GM12872 (cell line): Measurements from ENCODE around the gene ZNF469.

Experiments
- TF ChIP-seq, protein P1 (sequence below): IDR thresholded peaks from 3 replicates; pipeline ENCODE4 v1.5.1; 2011; ENCODE audit warnings: low read depth, mild to moderate bottlenecking, low read length, moderate library complexity; ENCODE audit not compliant: insufficient read depth

ZNF469 gene, protein sequence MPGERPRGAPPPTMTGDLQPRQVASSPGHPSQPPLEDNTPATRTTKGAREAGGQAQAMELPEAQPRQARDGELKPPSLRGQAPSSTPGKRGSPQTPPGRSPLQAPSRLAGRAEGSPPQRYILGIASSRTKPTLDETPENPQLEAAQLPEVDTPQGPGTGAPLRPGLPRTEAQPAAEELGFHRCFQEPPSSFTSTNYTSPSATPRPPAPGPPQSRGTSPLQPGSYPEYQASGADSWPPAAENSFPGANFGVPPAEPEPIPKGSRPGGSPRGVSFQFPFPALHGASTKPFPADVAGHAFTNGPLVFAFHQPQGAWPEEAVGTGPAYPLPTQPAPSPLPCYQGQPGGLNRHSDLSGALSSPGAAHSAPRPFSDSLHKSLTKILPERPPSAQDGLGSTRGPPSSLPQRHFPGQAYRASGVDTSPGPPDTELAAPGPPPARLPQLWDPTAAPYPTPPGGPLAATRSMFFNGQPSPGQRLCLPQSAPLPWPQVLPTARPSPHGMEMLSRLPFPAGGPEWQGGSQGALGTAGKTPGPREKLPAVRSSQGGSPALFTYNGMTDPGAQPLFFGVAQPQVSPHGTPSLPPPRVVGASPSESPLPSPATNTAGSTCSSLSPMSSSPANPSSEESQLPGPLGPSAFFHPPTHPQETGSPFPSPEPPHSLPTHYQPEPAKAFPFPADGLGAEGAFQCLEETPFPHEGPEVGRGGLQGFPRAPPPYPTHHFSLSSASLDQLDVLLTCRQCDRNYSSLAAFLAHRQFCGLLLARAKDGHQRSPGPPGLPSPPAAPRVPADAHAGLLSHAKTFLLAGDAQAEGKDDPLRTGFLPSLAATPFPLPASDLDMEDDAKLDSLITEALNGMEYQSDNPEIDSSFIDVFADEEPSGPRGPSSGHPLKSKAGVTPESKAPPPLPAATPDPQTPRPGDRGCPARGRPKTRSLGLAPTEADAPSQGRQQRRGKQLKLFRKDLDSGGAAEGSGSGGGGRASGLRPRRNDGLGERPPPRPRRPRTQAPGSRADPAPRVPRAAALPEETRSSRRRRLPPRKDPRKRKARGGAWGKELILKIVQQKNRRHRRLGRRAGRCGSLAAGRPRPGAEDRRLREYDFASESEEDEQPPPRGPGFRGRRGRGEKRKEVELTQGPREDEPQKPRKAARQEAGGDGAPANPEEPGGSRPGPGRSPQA (N-terminal part only)

DNA sequence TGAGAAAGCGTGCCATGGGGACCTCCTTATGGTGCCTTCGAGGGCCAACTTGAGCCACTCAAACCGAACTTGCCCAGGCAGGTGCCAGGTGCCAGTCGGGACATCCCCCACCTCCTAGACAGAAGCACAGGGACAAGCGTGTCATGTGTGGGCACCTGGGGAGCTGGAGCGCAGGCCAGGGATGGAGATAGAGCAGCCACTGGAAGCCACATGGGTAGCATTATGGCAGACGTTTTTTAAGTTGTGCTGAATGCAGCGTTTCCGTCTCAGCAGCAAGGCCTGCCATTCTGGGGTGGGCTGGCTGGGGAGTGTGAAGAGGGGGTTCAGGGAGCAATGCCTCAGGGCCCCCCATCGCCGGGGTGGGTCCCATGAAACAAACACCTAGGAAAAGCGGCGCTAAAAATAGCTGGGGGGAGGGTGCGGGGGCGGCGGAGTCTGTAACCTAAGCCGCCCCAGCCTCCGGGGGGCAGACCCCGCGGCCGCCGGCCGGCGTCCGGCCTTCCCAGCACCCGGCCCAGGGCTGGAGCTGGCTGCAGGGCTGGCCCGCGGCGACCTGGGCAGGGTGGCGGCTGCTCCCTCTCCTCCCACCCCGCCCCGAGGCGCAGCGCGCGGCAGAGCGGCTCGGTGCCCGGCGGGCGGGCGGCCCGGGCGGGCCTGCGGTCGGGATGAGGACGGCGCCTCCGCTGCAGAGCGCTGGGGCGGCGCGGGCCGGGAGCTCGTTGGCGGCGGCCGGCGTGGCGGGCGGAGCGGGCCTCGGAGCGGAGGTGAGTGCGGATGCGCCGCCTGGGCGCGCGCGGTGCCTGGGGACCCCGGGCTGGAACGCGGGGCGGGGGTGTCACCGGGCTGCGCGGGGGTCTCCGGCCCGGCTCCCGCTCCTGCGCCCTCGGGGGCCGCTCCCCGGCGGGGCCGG, at the start of gene ZNF469:
Gene ZNF469, plus strand, starts transcription at position 469 of the 910 bp plus-strand sequence. CDS start 44,512 bp downstream, outside the sequence.
- TF ChIP-seq, protein P1, sequence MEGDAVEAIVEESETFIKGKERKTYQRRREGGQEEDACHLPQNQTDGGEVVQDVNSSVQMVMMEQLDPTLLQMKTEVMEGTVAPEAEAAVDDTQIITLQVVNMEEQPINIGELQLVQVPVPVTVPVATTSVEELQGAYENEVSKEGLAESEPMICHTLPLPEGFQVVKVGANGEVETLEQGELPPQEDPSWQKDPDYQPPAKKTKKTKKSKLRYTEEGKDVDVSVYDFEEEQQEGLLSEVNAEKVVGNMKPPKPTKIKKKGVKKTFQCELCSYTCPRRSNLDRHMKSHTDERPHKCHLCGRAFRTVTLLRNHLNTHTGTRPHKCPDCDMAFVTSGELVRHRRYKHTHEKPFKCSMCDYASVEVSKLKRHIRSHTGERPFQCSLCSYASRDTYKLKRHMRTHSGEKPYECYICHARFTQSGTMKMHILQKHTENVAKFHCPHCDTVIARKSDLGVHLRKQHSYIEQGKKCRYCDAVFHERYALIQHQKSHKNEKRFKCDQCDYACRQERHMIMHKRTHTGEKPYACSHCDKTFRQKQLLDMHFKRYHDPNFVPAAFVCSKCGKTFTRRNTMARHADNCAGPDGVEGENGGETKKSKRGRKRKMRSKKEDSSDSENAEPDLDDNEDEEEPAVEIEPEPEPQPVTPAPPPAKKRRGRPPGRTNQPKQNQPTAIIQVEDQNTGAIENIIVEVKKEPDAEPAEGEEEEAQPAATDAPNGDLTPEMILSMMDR: no peak

DNA sequence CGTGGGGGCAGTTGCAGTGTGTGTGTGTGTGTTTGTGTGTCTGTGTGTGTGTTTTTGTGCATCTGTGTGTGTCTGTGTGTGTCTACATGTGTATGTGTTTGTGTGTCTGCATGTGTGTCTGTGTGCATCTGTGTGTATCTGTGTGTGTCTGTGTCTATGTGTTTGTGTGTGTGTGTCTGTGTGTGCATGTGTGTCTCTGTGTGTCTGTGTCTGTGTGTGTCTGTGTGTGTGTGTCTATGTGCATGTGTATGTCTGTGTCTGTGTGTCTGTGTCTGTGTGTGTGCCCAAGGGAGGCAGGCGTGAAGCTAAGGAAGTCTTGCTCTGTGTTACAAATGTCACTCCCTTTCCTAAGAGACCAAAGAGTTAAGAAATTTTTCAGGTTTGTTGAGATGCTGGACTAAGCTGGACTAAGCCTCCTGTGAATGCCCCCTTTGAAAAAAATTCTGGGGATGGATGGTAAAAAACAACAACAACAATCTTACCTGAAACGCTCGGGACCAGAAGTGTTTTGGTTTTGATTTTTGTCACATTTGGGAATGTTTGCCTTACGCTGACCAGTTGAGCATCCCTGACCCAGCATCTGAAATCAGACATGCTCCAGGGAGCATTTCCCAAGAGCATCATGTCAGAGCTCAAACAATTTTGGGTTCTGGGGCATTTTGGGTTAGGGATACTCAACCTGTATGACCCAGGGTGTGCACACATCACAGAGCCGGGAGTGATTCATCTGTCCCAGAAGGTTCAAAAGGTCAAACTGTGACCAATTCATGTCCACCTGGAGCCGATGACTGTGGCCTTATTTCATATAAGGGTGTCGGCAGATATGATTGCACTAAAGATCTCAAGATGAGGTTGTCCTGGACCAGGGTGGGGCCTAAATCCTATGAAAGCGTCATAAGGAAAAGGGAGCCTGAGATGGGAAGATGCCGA, 48.6 kb upstream of the ZNF469 start:
- TF ChIP-seq, protein P1: no peak

DNA sequence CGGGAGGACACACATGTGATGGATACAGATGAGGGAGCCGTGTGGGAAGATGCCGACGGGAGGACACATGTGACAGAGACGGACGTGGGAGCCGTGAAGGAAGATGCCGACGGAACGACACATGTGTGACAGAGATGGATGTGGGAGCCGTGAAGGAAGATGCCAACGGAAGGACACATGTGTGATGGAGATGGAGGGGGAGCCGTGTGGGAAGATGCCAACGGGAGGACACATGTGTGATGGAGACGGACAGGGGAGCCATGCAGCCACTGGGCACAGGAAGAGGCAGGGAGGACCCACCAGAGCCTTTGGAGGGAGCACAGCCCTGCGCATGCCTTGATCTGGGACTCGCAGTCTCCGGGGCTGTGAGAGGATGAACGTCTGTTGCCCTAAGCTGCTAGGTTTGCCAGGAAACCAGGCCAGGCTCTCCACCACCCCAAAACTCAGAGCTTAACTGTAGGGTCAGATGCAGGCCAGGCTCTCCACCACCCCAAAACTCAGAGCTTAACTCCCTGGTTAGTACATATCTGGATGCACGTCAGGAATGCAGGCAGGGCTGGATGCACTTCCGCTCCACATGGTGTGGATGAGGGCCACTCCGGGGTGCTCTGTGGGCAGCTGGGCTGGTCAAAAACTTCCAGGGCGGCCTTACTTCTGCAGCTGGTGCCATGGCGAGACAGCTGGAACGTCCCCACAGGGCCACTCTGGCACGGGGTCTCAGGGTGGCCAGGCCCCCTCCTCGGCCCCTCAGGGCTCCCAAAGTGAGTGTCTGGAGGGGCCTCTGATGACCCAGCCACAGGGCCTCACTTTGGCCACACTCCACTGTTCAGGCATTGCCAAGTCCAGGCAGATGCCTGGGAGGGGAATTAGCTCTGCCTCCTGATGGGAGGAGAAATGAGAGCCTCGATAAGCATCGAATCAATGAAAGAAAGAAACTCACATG, 47.7 kb upstream of the ZNF469 start:
- TF ChIP-seq, protein P1: no peak

DNA sequence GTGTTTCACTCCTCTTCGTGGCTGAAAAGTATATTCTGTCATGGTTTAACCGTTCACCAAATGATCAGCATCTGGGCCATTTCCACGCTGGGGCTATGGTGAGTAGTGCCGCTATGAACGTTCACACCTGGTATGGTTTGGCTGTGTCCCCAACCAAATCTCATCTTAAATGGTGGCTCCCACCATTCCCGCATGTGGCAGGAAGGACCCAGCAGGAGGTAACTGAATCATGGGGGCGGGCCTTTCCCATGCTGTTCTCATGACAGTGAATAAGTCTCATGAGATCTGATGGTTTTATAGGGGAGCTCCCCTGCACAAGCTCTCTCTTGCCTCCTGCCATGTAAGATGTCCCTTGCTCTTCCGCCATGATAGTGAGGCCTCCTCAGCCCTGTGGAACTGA, 45.7 kb upstream of the ZNF469 start:
- TF ChIP-seq, protein P1: no peak

DNA sequence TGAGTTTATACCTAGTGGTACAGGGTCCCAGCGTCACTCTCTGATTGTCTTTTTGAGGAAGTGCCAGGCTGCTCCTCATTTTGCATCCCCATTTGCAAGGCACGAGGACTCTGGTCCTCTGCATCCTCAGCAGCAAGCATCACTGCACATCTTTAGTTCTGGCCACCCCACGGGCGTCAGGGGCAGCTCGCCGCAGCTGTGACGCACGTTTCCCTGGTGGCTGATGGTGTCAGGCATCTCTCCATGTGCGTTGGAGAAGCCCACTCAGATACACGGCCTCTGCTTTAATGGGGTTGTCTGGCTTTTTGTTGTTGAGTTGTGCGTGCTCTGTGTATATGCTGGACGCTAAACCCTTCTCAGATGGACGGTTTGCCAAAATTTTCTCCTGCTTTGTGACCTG, 45.2 kb upstream of the ZNF469 start:
- TF ChIP-seq, protein P1: no peak
